Endothelial cell of umbilical vein (primary cell): Measurements from ENCODE around the gene EPHA8. TPM values are rescaled to one million over a fixed set of nuclear protein-coding genes. Genes with fewer than 3 reads are reported as not detected.

Source experiments
- BruUV-seq: library from RNA; stranded (reverse); fragments of 400-500 nt; replicated peaks from 2 replicates; lab custom pipeline; 2021; lab: Mats Ljungman, UMichigan
- CTCF ChIA-PET: fragments of 300-600, 350-600 bp; sonication (Branson Sonifier 250); formaldehyde crosslinking; loops from one replicate; lab custom pipeline; 2021; ENCODE audit warnings: antibody characterized with exemption, inconsistent platforms; lab: Charles Lee
- POLR2A ChIA-PET: fragments of 300-600, 350-600 bp; sonication (Branson Sonifier 250); formaldehyde crosslinking; loops from one replicate; lab custom pipeline; 2021; ENCODE audit warnings: antibody characterized with exemption, inconsistent platforms; lab: Charles Lee
- DNase-seq: peaks from one replicate; pipeline ENCODE4 v3.0.0-alpha.2; 2011; ENCODE audit warnings: low read depth, low spot score
- FAIRE-seq: peaks from 2 replicates; lab custom pipeline; 2011; peaks lifted over from hg19 to GRCh38; lab: Jason Lieb, UNC
- H2AFZ ChIP-seq: 2 replicates; pipeline ENCODE4 v1.6.0; 2012; ENCODE audit warnings: low read depth, low read length, control low read depth, inconsistent platforms
- H3K27ac ChIP-seq: 2 replicates; pipeline ENCODE4 v1.5.1; 2011; ENCODE audit warnings: low read depth, mild to moderate bottlenecking, control low read depth, low read length, moderate library complexity; ENCODE audit not compliant: insufficient read depth
- H3K27me3 ChIP-seq, 2 experiments: 2 replicates each; pipeline versions ENCODE4 v1.6.0 to v1.6.1; 2011; ENCODE audit warnings: low read length in 2 of 2, mixed read lengths in 1 of 2; ENCODE audit not compliant: control insufficient read depth in 2 of 2, insufficient read depth in 2 of 2
- H3K36me3 ChIP-seq, 2 experiments: 2 replicates in 1 of 2; 3 replicates in 1 of 2; pipeline ENCODE4 v1.5.1; 2011; ENCODE audit warnings: low read length in 2 of 2, mild to moderate bottlenecking in 1 of 2, moderate library complexity in 1 of 2; ENCODE audit not compliant: control insufficient read depth in 2 of 2, insufficient read depth in 2 of 2; ENCODE audit errors: extremely low read depth in 1 of 2
- H3K4me1 ChIP-seq: 3 replicates; pipeline ENCODE4 v1.5.1; 2011; ENCODE audit warnings: mild to moderate bottlenecking, low read length; ENCODE audit not compliant: control insufficient read depth, insufficient read depth; ENCODE audit errors: extremely low read depth
- H3K4me2 ChIP-seq: 2 replicates; pipeline ENCODE4 v1.6.1; 2011; ENCODE audit warnings: low read length, control low read depth, mixed read lengths; ENCODE audit not compliant: insufficient read depth
- H3K4me3 ChIP-seq, 3 experiments: fragments of 200-600 bp in 1 of 3; sonication (generic), shearing (Covaris generic) in 1 of 3; replicated peaks in 1 of 3; 2 replicates each; pipeline ENCODE4 v1.5.1; 2011 to 2016; ENCODE audit warnings: control low read depth in 3 of 3, low read length in 3 of 3, mild to moderate bottlenecking in 2 of 3, inconsistent platforms in 1 of 3, low read depth in 1 of 3, moderate library complexity in 1 of 3; ENCODE audit not compliant: insufficient read depth in 1 of 3
- H3K79me2 ChIP-seq: 2 replicates; pipeline ENCODE4 v1.6.0; 2012; ENCODE audit warnings: low read length, inconsistent platforms; ENCODE audit not compliant: control insufficient read depth, insufficient read depth
- H3K9ac ChIP-seq: replicated peaks from 2 replicates; pipeline ENCODE3; 2011; ENCODE audit warnings: low read length, control low read depth; ENCODE audit not compliant: insufficient read depth; ENCODE audit errors: extremely low read depth
- H3K9me1 ChIP-seq: replicated peaks from 3 replicates; pipeline ENCODE4 v1.6.0; 2011; ENCODE audit warnings: mild to moderate bottlenecking, low read length; ENCODE audit not compliant: control insufficient read depth, insufficient read depth; ENCODE audit errors: extremely low read depth
- H3K9me3 ChIP-seq: replicated peaks from 2 replicates; pipeline ENCODE4 v1.5.1; 2012; ENCODE audit warnings: low read length, inconsistent platforms; ENCODE audit not compliant: control insufficient read depth, insufficient read depth
- H4K20me1 ChIP-seq: replicated peaks from 2 replicates; pipeline ENCODE3; 2011; ENCODE audit warnings: mild to moderate bottlenecking, low read length; ENCODE audit not compliant: control insufficient read depth, insufficient read depth; ENCODE audit errors: extremely low read depth
- EZH2 ChIP-seq: IDR thresholded peaks from 2 replicates; pipeline ENCODE4 v1.6.1; 2012; ENCODE audit warnings: borderline replicate concordance, low read depth, mild to moderate bottlenecking, moderate library complexity, low read length, inconsistent platforms; ENCODE audit not compliant: severe bottlenecking
- FOS ChIP-seq: IDR thresholded peaks from 2 replicates; pipeline ENCODE4 v1.6.1; 2011; ENCODE audit warnings: mild to moderate bottlenecking, low read length, moderate library complexity, borderline replicate concordance; ENCODE audit not compliant: insufficient read depth
- GATA2 ChIP-seq: IDR thresholded peaks from 2 replicates; pipeline ENCODE4 v1.7.0; 2011; ENCODE audit warnings: low read depth, mild to moderate bottlenecking, moderate library complexity, mixed read lengths, low read length; ENCODE audit not compliant: insufficient read length, insufficient read depth
- JUN ChIP-seq: IDR thresholded peaks from 2 replicates; pipeline ENCODE4 v1.6.1; 2011; ENCODE audit warnings: borderline replicate concordance, low read depth; ENCODE audit not compliant: insufficient read length, insufficient read depth
- MAX ChIP-seq: IDR thresholded peaks from 2 replicates; pipeline ENCODE4 v1.6.1; 2011; ENCODE audit not compliant: insufficient read depth, insufficient read length
- MYC ChIP-seq: IDR thresholded peaks from one replicate; pipeline ENCODE4 v1.6.1; 2011; ENCODE audit warnings: mild to moderate bottlenecking, low read depth, low read length
- POLR2A ChIP-seq: IDR thresholded peaks from 2 replicates; pipeline ENCODE4 v1.6.1; 2012; ENCODE audit warnings: low read depth, mild to moderate bottlenecking, control low read depth, low read length
- POLR2AphosphoS5 ChIP-seq: IDR thresholded peaks from 2 replicates; pipeline ENCODE4 v1.6.1; 2012; ENCODE audit warnings: low read depth, mild to moderate bottlenecking, control low read depth, low read length, moderate library complexity; ENCODE audit not compliant: insufficient read depth
- dilution Hi-C: fragments of 300-500 bp; cut with MboI; formaldehyde crosslinking; loops from one replicate; pipeline ENCODE4 v1.15.0; 2019; ENCODE audit warnings: low sequenced_read_pairs; ENCODE audit not compliant: extremely low pct_ligation_motif_present
- intact Hi-C: fragments of 100-400 bp; cut with micrococcal nuclease; formaldehyde crosslinking; loops from one replicate; pipeline ENCODE4 v1.10.0; 2022
- polyA plus RNA-seq, 4 experiments: library from polyadenylated mRNA; depleted of rRNA in 3 of 4; stranded (reverse) in 3 of 4; unstranded in 1 of 4; fragments of >200 nt; gene quantifications; 2 replicates each; pipeline versions ENCODE4 v1.2.1 to v1.2.3, GENCODE V29; 2011 to 2012; ENCODE audit warnings: missing spikeins in 1 of 4
- total RNA-seq: library from RNA; stranded (reverse); gene quantifications from 2 replicates; pipeline ENCODE4 v1.2.3, GENCODE V29; 2021
- TF ChIP-seq, protein P1 (sequence below), 2 donors: IDR thresholded peaks; 1 replicate in 1 of 2; 2 replicates in 1 of 2; pipeline ENCODE4 v1.5.1; 2011; ENCODE audit warnings: low read length in 2 of 2, mild to moderate bottlenecking in 2 of 2, moderate library complexity in 2 of 2, control low read depth in 1 of 2, inconsistent platforms in 1 of 2, low read depth in 1 of 2; ENCODE audit not compliant: insufficient read depth in 1 of 2; ENCODE audit errors: extremely low read depth in 1 of 2

Gene EPHA8
- total and polyA plus RNA-seq, 2 donors (not counting 3 experiments of a cell fraction or from before 2014, with no cell fraction given), result not detected

- Histone ChIP-seq H3K79me2 (no peaks in the 10 kb centered on the region), H3K27me3 (no peaks in the 10 kb centered on the region), H3K9me1 (no peaks in the 10 kb centered on the region), H3K4me3 (no peak overlapping the region), H3K9me3 (no peaks in the 10 kb centered on the region), H3K4me1 (no peaks in the 10 kb centered on the region), H3K27ac (no peak overlapping the region), H3K9ac (no peak overlapping the region), H2AFZ (no peak overlapping the region), H3K4me2 (no peak overlapping the region), H3K36me3 (no peaks in the 10 kb centered on the region), H4K20me1 (no peaks in the 10 kb centered on the region)
- no peak for FAIRE-seq
- TF ChIP-seq, protein P1, sequence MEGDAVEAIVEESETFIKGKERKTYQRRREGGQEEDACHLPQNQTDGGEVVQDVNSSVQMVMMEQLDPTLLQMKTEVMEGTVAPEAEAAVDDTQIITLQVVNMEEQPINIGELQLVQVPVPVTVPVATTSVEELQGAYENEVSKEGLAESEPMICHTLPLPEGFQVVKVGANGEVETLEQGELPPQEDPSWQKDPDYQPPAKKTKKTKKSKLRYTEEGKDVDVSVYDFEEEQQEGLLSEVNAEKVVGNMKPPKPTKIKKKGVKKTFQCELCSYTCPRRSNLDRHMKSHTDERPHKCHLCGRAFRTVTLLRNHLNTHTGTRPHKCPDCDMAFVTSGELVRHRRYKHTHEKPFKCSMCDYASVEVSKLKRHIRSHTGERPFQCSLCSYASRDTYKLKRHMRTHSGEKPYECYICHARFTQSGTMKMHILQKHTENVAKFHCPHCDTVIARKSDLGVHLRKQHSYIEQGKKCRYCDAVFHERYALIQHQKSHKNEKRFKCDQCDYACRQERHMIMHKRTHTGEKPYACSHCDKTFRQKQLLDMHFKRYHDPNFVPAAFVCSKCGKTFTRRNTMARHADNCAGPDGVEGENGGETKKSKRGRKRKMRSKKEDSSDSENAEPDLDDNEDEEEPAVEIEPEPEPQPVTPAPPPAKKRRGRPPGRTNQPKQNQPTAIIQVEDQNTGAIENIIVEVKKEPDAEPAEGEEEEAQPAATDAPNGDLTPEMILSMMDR (IDR thresholded peaks at IDR 0.05; ENCODE audit: extremely low read depth in 1 of 2, insufficient read depth in 1 of 2, low read depth in 1 of 2, low read length in 2 of 2), result no peak
- no peak for TF ChIP-seq JUN
- TF ChIP-seq MYC, result no peak
- TF ChIP-seq EZH2, result no peak
- TF ChIP-seq FOS, result no peak
- TF ChIP-seq POLR2A, result no peak
- TF ChIP-seq GATA2, result no peak
- TF ChIP-seq MAX, result no peak
- TF ChIP-seq POLR2AphosphoS5, result no peak
- CTCF ChIA-PET, result no interaction called here
- no peak for DNase-seq
- intact Hi-C loops (no loop called here), dilution Hi-C loops (no loop called here)
- POLR2A ChIA-PET, result no interaction called here
- BruUV-seq, result no TSS peak
These were observed 26.8 kb upstream of the EPHA8 start for GRCh38 chr1:22536506-22536905.
